ACC112 (cell line): Measurements from ENCODE around the gene SLC24A3.

Source experiments
- H2AFZ ChIP-seq: fragments of 200-600 bp; sonication (generic); one replicate; pipeline ENCODE4 v1.6.0; 2017; ENCODE audit warnings: antibody characterized with exemption, low read length; ENCODE audit not compliant: unreplicated experiment
- H3K27ac ChIP-seq: fragments of 200-600 bp; sonication (generic); 2 replicates; pipeline ENCODE4 v1.5.1; 2014; ENCODE audit warnings: low read depth, mild to moderate bottlenecking, antibody characterized with exemption, low read length, moderate library complexity
- H3K27me3 ChIP-seq: fragments of 200-600 bp; sonication (generic); 2 replicates; pipeline ENCODE4 v1.6.1; 2014; ENCODE audit warnings: mild to moderate bottlenecking, antibody characterized with exemption, low read length, moderate library complexity, mixed read lengths; ENCODE audit not compliant: insufficient read depth
- H3K36me3 ChIP-seq: fragments of 200-600 bp; sonication (generic); 2 replicates; pipeline ENCODE4 v1.6.1; 2016; ENCODE audit warnings: mild to moderate bottlenecking, antibody characterized with exemption, low read length, moderate library complexity, mixed read lengths; ENCODE audit not compliant: insufficient read depth
- H3K4me1 ChIP-seq: fragments of 200-600 bp; sonication (generic); one replicate; pipeline ENCODE4 v1.6.1; 2016; ENCODE audit warnings: low read length, mixed read lengths; ENCODE audit not compliant: insufficient read depth, unreplicated experiment, control insufficient read depth
- H3K4me3 ChIP-seq: fragments of 200-600 bp; sonication (generic); 2 replicates; pipeline ENCODE4 v1.5.1; 2014; ENCODE audit warnings: mild to moderate bottlenecking, low read depth, low read length
- H3K79me2 ChIP-seq: fragments of 200-600 bp; sonication (generic); one replicate; pipeline ENCODE4 v1.6.0; 2016; ENCODE audit warnings: low read length; ENCODE audit not compliant: control insufficient read depth, unreplicated experiment, insufficient read depth

The SLC24A3 gene

GRCh38 chr20:19212469-19212815 lies at the start of gene SLC24A3:
Gene SLC24A3, plus strand, starts transcription at chr20:19212642.
- Histone ChIP-seq H2AFZ (no peak within 1 kb of the TSS), H3K4me1 (no peaks in the 10 kb centered on the region), H3K79me2 (no peaks in the 10 kb centered on the region), H3K27ac (no peak within 1 kb of the TSS), H3K27me3 (peaks cover 40% of the 10 kb centered on the region), H3K4me3 (no peak within 1 kb of the TSS), H3K36me3 (no peaks in the 10 kb centered on the region)

GRCh38 chr20:19170148-19170547 lies 42.3 kb upstream of the SLC24A3 start:
- no peaks in the 10 kb centered on the region for H3K36me3 ChIP-seq
- no peaks in the 10 kb centered on the region for H3K4me1 ChIP-seq
- no peak overlapping the region for H3K27ac ChIP-seq
- no peaks in the 10 kb centered on the region for H3K79me2 ChIP-seq
- no peaks in the 10 kb centered on the region for H3K27me3 ChIP-seq
- H2AFZ ChIP-seq, result no peak overlapping the region
- no peak overlapping the region for H3K4me3 ChIP-seq

- Histone ChIP-seq H3K4me3 (no peak overlapping the region), H3K27me3 (no peaks in the 10 kb centered on the region), H3K4me1 (no peaks in the 10 kb centered on the region), H3K36me3 (no peaks in the 10 kb centered on the region), H2AFZ (no peak overlapping the region), H3K27ac (no peak overlapping the region), H3K79me2 (no peaks in the 10 kb centered on the region)
These were observed 39.8 kb upstream of the SLC24A3 start for GRCh38 chr20:19172637-19173036.

- H2AFZ ChIP-seq, result no peak overlapping the region
- H3K27ac ChIP-seq, result no peak overlapping the region
- H3K79me2 ChIP-seq, result no peaks in the 10 kb centered on the region
- H3K27me3 ChIP-seq, result no peaks in the 10 kb centered on the region
- no peaks in the 10 kb centered on the region for H3K36me3 ChIP-seq
- no peaks in the 10 kb centered on the region for H3K4me1 ChIP-seq
- no peak overlapping the region for H3K4me3 ChIP-seq
These were observed 35.9 kb upstream of the SLC24A3 start for GRCh38 chr20:19176470-19177052.

GRCh38 chr20:19181552-19181951 lies 30.9 kb upstream of the SLC24A3 start:
- Histone ChIP-seq H3K27ac (no peak overlapping the region), H2AFZ (no peak overlapping the region), H3K27me3 (no peaks in the 10 kb centered on the region), H3K4me1 (no peaks in the 10 kb centered on the region), H3K79me2 (no peaks in the 10 kb centered on the region), H3K4me3 (no peak overlapping the region), H3K36me3 (no peaks in the 10 kb centered on the region)

- no peaks in the 10 kb centered on the region for H3K4me1 ChIP-seq
These were observed 27.4 kb upstream of the SLC24A3 start for GRCh38 chr20:19185083-19185482.

GRCh38 chr20:19193349-19193748 lies 19.1 kb upstream of the SLC24A3 start:
- no peaks in the 10 kb centered on the region for H3K79me2 ChIP-seq
- H3K4me1 ChIP-seq, result no peaks in the 10 kb centered on the region
- H2AFZ ChIP-seq, result no peak overlapping the region
- no peak overlapping the region for H3K4me3 ChIP-seq
- no peaks in the 10 kb centered on the region for H3K36me3 ChIP-seq
- no peak overlapping the region for H3K27ac ChIP-seq
- H3K27me3 ChIP-seq, result no peaks in the 10 kb centered on the region

More at GRCh38 chr20:19185083-19185482, 27.4 kb upstream of the SLC24A3 start:
- Histone ChIP-seq H3K36me3 (no peaks in the 10 kb centered on the region), H3K27ac (no peak overlapping the region), H3K27me3 (no peaks in the 10 kb centered on the region), H3K79me2 (no peaks in the 10 kb centered on the region), H3K4me3 (no peak overlapping the region), H2AFZ (no peak overlapping the region)

GRCh38 chr20:19205981-19206396 lies 6.5 kb upstream of the SLC24A3 start:
- H3K27me3 ChIP-seq, result peaks cover 14% of the 10 kb centered on the region
- H2AFZ ChIP-seq, result no peak overlapping the region
- no peaks in the 10 kb centered on the region for H3K4me1 ChIP-seq
- no peaks in the 10 kb centered on the region for H3K79me2 ChIP-seq
- no peak overlapping the region for H3K4me3 ChIP-seq
- H3K27ac ChIP-seq, result no peak overlapping the region
- H3K36me3 ChIP-seq, result no peaks in the 10 kb centered on the region

- Histone ChIP-seq H3K36me3 (no peaks in the 10 kb centered on the region), H3K4me3 (no peak overlapping the region), H3K79me2 (no peaks in the 10 kb centered on the region), H3K4me1 (no peaks in the 10 kb centered on the region), H3K27me3 (peaks cover 26% of the 10 kb centered on the region), H3K27ac (no peak overlapping the region), H2AFZ (no peak overlapping the region)
These were observed 4.9 kb upstream of the SLC24A3 start for GRCh38 chr20:19207541-19207940.

GRCh38 chr20:19210391-19211155 lies 1.9 kb upstream of the SLC24A3 start:
- Histone ChIP-seq H2AFZ (no peak overlapping the region), H3K36me3 (no peaks in the 10 kb centered on the region), H3K79me2 (no peaks in the 10 kb centered on the region), H3K4me1 (no peaks in the 10 kb centered on the region), H3K4me3 (no peak overlapping the region), H3K27ac (no peak overlapping the region), H3K27me3 (peaks cover 40% of the 10 kb centered on the region)

GRCh38 chr20:19211252-19211651 lies 1.2 kb upstream of the SLC24A3 start:
- Histone ChIP-seq H3K4me3 (no peak overlapping the region), H3K27me3 (peaks cover 40% of the 10 kb centered on the region), H3K4me1 (no peaks in the 10 kb centered on the region), H3K27ac (no peak overlapping the region), H3K36me3 (no peaks in the 10 kb centered on the region), H3K79me2 (no peaks in the 10 kb centered on the region), H2AFZ (no peak overlapping the region)
